ENCODE data around the gene SLC25A6.

DNA sequence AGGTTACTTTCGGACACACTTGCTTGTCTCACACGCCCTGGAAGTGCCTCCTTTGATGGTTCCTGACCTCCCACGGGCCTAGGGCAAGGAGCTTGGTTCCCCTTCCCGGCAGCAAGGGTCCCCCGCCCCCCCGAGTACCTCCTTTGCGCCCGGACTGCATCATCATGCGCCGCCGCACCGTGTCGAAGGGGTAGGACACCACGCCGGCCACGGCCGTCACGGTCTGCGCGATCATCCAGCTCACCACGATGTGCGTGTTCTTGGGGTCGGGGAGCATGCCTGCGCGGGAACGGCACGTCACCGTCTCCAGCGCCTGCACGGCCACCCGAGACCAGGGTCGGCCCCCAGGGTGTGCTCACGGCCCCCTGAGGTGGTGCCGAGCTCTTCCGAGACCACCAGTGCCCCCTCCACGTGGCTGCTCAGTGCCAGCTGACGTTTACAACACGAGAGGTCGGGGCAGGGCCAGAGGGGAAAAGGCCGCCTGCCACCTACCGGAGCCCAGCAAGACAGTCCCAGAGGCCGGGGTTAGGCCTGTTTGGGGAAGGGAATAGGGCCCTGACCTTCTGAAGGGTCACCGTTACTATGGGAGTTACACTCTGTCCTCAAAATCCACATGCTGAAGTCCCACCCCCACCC is 4.7 kb downstream of the SLC25A6 start:
- TF ChIP-seq, protein P1, sequence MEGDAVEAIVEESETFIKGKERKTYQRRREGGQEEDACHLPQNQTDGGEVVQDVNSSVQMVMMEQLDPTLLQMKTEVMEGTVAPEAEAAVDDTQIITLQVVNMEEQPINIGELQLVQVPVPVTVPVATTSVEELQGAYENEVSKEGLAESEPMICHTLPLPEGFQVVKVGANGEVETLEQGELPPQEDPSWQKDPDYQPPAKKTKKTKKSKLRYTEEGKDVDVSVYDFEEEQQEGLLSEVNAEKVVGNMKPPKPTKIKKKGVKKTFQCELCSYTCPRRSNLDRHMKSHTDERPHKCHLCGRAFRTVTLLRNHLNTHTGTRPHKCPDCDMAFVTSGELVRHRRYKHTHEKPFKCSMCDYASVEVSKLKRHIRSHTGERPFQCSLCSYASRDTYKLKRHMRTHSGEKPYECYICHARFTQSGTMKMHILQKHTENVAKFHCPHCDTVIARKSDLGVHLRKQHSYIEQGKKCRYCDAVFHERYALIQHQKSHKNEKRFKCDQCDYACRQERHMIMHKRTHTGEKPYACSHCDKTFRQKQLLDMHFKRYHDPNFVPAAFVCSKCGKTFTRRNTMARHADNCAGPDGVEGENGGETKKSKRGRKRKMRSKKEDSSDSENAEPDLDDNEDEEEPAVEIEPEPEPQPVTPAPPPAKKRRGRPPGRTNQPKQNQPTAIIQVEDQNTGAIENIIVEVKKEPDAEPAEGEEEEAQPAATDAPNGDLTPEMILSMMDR (conservative IDR thresholded peaks at IDR 0.05): no peak
- no peak for TF ChIP-seq EZH2 (IDR thresholded peaks at IDR 0.05; ENCODE audit: low read depth)
